PC-3 (cell line): Measurements from ENCODE around the gene BBC3.
"Not testable (repeated sequence)": the region's sequence is repeated elsewhere in the genome, so short reads cannot be mapped to it uniquely, and the experiment has no call there.

Source experiments
- EZH2 ChIP-seq: fragments of 300-600 bp; sonication (generic); IDR thresholded peaks from one replicate; pipeline ENCODE4 v1.6.1; 2017; ENCODE audit warnings: antibody characterized with exemption, mild to moderate bottlenecking, low read length; ENCODE audit not compliant: unreplicated experiment
- EZH2phosphoT487 ChIP-seq: fragments of 300-600 bp; sonication (generic); IDR thresholded peaks from 2 replicates; pipeline ENCODE4 v1.6.1; 2018; ENCODE audit warnings: mild to moderate bottlenecking, antibody characterized with exemption, low read length, borderline replicate concordance
- TF ChIP-seq, protein P1 (sequence below): fragments of 300-600 bp; sonication (generic); conservative IDR thresholded peaks from 2 replicates; pipeline ENCODE4 v1.5.1; 2017; ENCODE audit warnings: antibody characterized with exemption, low read depth, mild to moderate bottlenecking, low read length

DNA sequence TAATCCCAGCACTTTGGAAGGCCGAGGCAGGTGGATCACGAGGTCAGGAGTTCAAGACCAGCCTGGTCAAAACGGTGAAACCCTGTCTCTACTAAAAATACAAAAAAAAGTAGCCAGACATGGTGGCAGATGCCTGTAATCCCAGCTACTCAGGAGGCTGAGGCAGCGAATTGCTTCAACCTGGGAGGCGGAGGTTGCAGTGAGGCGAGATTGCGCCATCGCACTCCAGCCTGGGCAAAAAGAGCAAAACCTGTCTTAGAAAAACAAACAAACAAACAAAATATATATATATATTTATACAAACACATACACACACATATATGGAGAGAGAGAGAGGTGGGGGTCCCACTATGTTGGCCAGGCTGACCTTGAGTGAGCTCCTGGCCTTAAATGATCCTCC lies 22.0 kb upstream of the BBC3 start:
- TF ChIP-seq, protein P1, sequence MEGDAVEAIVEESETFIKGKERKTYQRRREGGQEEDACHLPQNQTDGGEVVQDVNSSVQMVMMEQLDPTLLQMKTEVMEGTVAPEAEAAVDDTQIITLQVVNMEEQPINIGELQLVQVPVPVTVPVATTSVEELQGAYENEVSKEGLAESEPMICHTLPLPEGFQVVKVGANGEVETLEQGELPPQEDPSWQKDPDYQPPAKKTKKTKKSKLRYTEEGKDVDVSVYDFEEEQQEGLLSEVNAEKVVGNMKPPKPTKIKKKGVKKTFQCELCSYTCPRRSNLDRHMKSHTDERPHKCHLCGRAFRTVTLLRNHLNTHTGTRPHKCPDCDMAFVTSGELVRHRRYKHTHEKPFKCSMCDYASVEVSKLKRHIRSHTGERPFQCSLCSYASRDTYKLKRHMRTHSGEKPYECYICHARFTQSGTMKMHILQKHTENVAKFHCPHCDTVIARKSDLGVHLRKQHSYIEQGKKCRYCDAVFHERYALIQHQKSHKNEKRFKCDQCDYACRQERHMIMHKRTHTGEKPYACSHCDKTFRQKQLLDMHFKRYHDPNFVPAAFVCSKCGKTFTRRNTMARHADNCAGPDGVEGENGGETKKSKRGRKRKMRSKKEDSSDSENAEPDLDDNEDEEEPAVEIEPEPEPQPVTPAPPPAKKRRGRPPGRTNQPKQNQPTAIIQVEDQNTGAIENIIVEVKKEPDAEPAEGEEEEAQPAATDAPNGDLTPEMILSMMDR: not testable (repeated sequence)
- TF ChIP-seq EZH2phosphoT487, EZH2: not testable (repeated sequence)
